Measurements from ENCODE around the gene CLCA2.

Gene CLCA2

GRCh38 chr1:86409416-86410021 is 14.5 kb upstream of the CLCA2 start:
- no peak for DNase-seq (ENCODE audit: extremely low read depth, low read depth)
- H3K4me3 ChIP-seq (replicated peaks; ENCODE audit: low read depth, low read length), result no peak overlapping the region
- TF ChIP-seq CTCF (IDR thresholded peaks at IDR 0.05; ENCODE audit: low read depth, low read length, missing control alignments), result no peak

- no peak for TF ChIP-seq CTCF (IDR thresholded peaks at IDR 0.05; ENCODE audit: low read depth, low read length, missing control alignments)
- H3K4me3 ChIP-seq (replicated peaks; ENCODE audit: low read depth, low read length), result no peak overlapping the region
- no peak for DNase-seq (ENCODE audit: extremely low read depth, low read depth)
Measured at GRCh38 chr1:86410879-86411278, 13.1 kb upstream of the CLCA2 start.

GRCh38 chr1:86416343-86416742 is 7.6 kb upstream of the CLCA2 start:
- no peak for DNase-seq (ENCODE audit: extremely low read depth, low read depth)
- H3K4me3 ChIP-seq (replicated peaks; ENCODE audit: low read depth, low read length), result no peak overlapping the region
- no peak for TF ChIP-seq CTCF (IDR thresholded peaks at IDR 0.05; ENCODE audit: low read depth, low read length, missing control alignments)

GRCh38 chr1:86419277-86419903 is 4.6 kb upstream of the CLCA2 start:
- no peak overlapping the region for H3K4me3 ChIP-seq (replicated peaks; ENCODE audit: low read depth, low read length)
- no peak for DNase-seq (ENCODE audit: extremely low read depth, low read depth)

GRCh38 chr1:86421601-86422280 is 2.2 kb upstream of the CLCA2 start:
- no peak for DNase-seq (ENCODE audit: extremely low read depth, low read depth)
- no peak overlapping the region for H3K4me3 ChIP-seq (replicated peaks; ENCODE audit: low read depth, low read length)
- TF ChIP-seq CTCF (IDR thresholded peaks at IDR 0.05; ENCODE audit: low read depth, low read length, missing control alignments), result no peak

More at GRCh38 chr1:86419277-86419903, 4.6 kb upstream of the CLCA2 start:
- peak; percentile 73 for TF ChIP-seq CTCF (IDR thresholded peaks at IDR 0.05; ENCODE audit: low read depth, low read length, missing control alignments)

GRCh38 chr1:86423473-86423872 is 498 bp upstream of the CLCA2 start:
- DNase-seq (ENCODE audit: extremely low read depth, low read depth), result no peak
- TF ChIP-seq CTCF (IDR thresholded peaks at IDR 0.05; ENCODE audit: low read depth, low read length, missing control alignments), result no peak
- H3K4me3 ChIP-seq (replicated peaks; ENCODE audit: low read depth, low read length), result no peak overlapping the region
